Germinal center (tissue), 1 donor: ENCODE measurements around the gene TCF15.
"Not testable (repeated sequence)": the region's sequence is repeated elsewhere in the genome, so short reads cannot be mapped to it uniquely, and the experiment has no call there.

Experiments
- DNase-seq: peaks from one replicate; pipeline ENCODE4 v3.0.0; 2012; ENCODE audit warnings: mixed read lengths, low spot score

Gene TCF15

GRCh38 chr20:642013-642397, 31.9 kb upstream of the TCF15 start:
- DNase-seq = not testable (repeated sequence)

- DNase-seq = no peak
These were observed 31.4 kb upstream of the TCF15 start for GRCh38 chr20:641516-641875.

GRCh38 chr20:640674-641515, 30.8 kb upstream of the TCF15 start:
- DNase-seq = no peak

GRCh38 chr20:638579-638978, 28.5 kb upstream of the TCF15 start:
- DNase-seq = no peak

GRCh38 chr20:637559-637958, 27.4 kb upstream of the TCF15 start:
- no peak for DNase-seq

GRCh38 chr20:635893-636338, 25.8 kb upstream of the TCF15 start:
- DNase-seq = no peak

- DNase-seq = no peak
These were observed 25.2 kb upstream of the TCF15 start for GRCh38 chr20:635028-635892.

GRCh38 chr20:634148-634925, 24.2 kb upstream of the TCF15 start:
- no peak for DNase-seq

- no peak for DNase-seq
These were observed 21.0 kb upstream of the TCF15 start for GRCh38 chr20:631101-631500.

GRCh38 chr20:626579-626978, 16.5 kb upstream of the TCF15 start:
- DNase-seq = no peak

- DNase-seq = no peak
These were observed 15.3 kb upstream of the TCF15 start for GRCh38 chr20:625360-625932.

GRCh38 chr20:623704-624103, 13.6 kb upstream of the TCF15 start:
- no peak for DNase-seq

GRCh38 chr20:623021-623420, 12.9 kb upstream of the TCF15 start:
- no peak for DNase-seq

GRCh38 chr20:622161-622560, 12.1 kb upstream of the TCF15 start:
- no peak for DNase-seq

- DNase-seq = no peak
These were observed 11.1 kb upstream of the TCF15 start for GRCh38 chr20:621125-621756.

- no peak for DNase-seq
These were observed 10.1 kb upstream of the TCF15 start for GRCh38 chr20:620246-620645.

GRCh38 chr20:618980-619379, 8.9 kb upstream of the TCF15 start:
- DNase-seq = no peak

GRCh38 chr20:617934-618690, 8.0 kb upstream of the TCF15 start:
- DNase-seq = no peak

- no peak for DNase-seq
These were observed 5.4 kb upstream of the TCF15 start for GRCh38 chr20:615514-615913.

- DNase-seq = no peak
These were observed 1.7 kb upstream of the TCF15 start for GRCh38 chr20:611843-612185.
